Measurements from ENCODE around the gene PLPPR1.
"Not testable (repeated sequence)": the region's sequence is repeated elsewhere in the genome, so short reads cannot be mapped to it uniquely, and the experiment has no call there.

Gene PLPPR1

GRCh38 chr9:101291043-101291442 lies 262.5 kb downstream of the PLPPR1 start:
- DNase-seq (ENCODE audit: low spot score): not testable (repeated sequence)

DNA sequence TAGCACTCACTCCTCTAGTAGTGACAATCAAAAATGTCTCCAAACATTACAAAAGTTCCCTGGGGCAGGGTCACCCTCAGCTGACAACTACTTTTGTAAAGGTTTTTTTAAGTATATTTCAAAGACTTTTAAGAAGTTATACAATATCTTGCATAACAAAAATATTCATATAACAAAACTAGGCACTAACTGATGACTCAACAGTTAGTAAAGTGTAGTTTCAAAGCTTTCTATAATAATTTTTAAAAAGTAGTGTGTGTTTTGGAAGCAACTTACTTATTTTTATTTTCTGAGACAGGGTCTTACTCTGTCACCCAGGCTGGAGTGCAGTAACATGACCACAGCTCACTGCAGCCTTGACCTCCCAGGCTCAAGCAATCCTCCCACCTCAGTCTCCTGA lies 271.4 kb downstream of the PLPPR1 start:
- DNase-seq (ENCODE audit: low spot score): no peak

- no peak for DNase-seq (ENCODE audit: low spot score)
Measured at GRCh38 chr9:101307051-101307450, 278.5 kb downstream of the PLPPR1 start.

DNA sequence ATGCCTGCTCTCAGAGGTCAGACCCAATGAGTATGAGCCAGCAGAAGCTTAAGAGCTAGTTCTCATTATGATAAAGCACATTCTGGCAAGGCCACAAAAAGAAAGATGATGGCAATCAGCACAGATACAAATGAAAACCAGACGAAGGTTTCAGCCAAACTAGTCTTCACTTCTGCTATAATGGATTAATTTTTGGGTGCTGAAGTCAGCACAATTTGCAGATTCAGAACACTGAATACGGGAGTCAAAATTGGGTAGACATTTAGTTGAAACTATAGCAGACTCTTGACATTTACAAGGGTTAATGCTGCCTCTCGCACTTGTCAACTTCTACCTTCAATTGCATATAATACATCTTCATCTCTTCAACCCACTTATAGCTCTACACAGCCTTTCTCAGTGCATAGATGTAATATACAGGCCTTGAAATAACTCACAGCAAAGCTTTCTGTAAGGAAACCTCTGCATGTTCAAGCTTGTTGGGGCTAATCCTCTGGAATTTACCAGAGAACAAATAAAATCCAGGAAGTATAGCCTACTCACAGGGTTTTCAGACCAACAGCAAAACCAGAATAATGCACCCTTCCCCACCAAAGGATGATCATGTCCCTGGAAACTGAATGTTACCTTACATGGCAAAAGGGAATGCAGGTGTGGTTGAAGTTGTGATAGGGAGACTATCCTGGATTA lies 279.1 kb downstream of the PLPPR1 start:
- no peak for DNase-seq (ENCODE audit: low spot score)

DNA sequence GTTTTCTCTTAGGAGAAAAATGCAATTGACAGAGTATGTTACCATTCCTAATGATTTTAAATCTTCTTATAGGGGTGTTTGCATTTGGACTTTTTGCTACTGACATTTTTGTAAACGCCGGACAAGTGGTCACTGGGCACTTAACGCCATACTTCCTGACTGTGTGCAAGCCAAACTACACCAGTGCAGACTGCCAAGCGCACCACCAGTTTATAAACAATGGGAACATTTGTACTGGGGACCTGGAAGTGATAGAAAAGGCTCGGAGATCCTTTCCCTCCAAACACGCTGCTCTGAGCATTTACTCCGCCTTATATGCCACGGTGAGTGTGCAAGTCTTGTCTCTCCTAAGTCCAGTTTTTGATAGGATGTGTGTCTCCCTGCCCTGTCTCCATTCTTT lies 280.6 kb downstream of the PLPPR1 start:
- DNase-seq (ENCODE audit: low spot score): no peak

GRCh38 chr9:101311191-101311590 lies 282.7 kb downstream of the PLPPR1 start:
- DNase-seq (ENCODE audit: low spot score): no peak

GRCh38 chr9:101311758-101312420 lies 283.4 kb downstream of the PLPPR1 start:
- DNase-seq (ENCODE audit: low spot score): peak; percentile 82

GRCh38 chr9:101312661-101313060 lies 284.1 kb downstream of the PLPPR1 start:
- no peak for DNase-seq (ENCODE audit: low spot score)

DNA sequence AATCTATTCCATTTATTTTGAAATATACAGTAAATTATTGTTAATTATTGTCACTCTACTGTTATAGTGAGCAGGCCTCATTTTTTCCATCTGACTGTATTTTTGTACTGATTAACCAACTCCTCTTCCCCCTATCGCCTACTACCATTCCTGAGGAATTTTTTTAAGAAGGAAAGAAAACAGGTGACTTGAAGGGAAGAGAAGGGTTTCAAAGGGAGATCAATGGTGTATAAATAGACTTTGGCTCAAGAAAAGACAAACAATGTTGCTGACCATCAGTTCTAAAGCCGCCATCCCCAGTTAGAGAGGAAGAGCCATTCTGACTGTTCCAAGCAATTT lies 286.6 kb downstream of the PLPPR1 start:
- no peak for DNase-seq (ENCODE audit: low spot score)

GRCh38 chr9:101317735-101318134 lies 289.2 kb downstream of the PLPPR1 start:
- DNase-seq (ENCODE audit: low spot score): no peak

DNA sequence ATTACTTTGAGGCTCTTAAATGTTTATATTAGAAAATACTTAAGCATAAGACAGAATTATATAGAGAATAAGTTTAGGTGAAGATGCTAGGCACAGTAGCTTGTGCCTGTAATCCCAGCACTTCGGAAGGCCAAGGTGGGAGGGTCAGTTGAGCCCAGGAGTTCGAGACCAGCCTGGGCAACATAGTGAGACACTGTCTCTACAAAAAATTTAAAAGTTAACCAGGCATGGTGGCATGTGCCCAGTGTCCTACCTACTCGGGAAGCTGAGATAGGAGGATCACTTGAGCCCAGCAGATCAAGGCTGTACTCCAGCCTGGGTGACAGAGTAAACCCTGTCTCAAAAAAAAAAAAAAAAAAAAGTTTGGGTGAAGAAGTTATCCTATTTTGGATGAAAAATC lies 294.6 kb downstream of the PLPPR1 start:
- no peak for DNase-seq (ENCODE audit: low spot score)

DNA sequence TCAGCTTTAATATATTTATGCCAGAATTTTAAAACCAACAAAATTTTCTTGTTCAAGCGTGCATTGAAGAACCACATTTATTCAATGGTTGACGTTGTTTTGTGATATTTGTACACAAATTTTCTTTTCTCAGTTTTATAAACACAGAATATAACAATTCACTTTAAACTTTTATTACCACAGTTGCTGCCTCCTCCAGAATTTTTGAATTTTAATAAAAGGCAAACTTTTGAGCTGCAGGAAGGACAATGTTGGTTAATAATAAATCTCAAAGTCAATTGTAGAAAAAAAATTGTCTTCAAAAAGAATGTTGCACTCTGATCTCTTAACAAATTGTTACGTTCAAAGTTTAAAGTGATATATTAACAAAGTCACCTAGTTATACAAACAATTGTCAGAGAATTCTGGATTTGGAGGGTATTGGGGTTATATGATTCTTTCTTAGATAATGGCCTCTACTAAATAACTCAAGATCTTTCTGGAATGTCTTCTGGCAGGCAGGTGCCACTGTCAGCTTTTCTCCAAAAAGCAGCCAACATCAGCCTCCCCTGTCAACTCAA lies 295.8 kb downstream of the PLPPR1 start:
- DNase-seq (ENCODE audit: low spot score): no peak

GRCh38 chr9:101325053-101325452 lies 296.5 kb downstream of the PLPPR1 start:
- DNase-seq (ENCODE audit: low spot score): no peak

DNA sequence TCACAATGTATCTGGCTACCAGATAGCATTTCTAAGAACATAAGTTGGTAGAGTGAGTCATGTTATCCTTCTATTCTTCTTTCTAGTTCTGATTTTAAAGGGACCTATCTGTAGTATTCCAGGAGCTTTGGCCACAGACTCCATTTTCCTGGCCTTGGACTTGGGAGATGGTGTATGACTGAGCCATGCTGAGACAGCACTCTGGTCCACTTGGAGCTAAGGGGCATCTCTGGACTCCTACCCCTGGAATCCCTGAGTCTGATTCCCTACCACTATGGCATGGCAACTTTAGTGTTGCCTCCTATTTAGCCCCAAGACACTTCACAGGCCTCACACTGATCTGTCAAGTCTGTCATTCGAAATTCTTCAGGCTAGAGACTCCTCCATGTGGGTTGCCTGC lies 297.5 kb downstream of the PLPPR1 start:
- no peak for DNase-seq (ENCODE audit: low spot score)

DNA sequence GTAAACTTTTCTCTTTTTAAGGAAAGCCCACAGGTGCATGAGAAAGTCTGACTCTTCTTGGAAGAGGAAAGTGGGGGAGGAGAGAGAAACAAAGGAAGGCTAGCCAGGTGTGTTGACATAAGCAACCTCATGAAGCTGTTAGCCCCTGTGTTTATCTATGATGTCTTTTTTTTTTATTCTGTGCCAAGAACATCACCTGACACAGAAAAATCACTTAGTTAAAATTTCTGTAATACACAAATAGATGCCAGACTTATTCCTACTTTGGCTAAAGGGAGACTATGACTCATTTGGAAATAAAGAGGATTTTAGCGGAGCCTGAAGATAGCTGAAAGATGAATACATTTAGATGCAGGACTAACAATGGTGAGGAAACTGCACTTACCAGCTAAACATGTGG lies 298.0 kb downstream of the PLPPR1 start:
- no peak for DNase-seq (ENCODE audit: low spot score)

DNA sequence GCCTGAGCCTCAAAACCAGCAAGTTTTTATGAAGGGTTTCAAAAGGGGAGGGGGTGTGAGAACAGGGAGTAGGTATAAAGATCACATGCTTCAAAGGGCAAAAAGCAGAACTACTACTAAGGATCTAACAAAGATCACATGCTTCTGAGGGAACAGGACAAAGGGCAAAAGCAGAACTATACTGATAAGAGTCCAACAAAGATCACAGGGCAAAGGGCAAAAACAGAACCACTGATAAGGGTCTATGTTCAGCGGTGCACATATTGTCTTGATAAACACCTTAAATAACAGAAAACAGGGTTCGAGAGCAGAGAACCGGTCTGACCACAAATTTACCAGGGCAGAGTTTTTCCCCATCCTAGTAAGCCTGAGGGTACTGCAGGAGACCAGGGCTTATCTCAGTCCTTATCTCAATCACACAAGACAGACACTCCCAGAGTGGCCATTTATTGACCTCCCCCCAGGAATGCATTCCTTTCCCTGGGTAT lies 298.9 kb downstream of the PLPPR1 start:
- not testable (repeated sequence) for DNase-seq (ENCODE audit: low spot score)

DNA sequence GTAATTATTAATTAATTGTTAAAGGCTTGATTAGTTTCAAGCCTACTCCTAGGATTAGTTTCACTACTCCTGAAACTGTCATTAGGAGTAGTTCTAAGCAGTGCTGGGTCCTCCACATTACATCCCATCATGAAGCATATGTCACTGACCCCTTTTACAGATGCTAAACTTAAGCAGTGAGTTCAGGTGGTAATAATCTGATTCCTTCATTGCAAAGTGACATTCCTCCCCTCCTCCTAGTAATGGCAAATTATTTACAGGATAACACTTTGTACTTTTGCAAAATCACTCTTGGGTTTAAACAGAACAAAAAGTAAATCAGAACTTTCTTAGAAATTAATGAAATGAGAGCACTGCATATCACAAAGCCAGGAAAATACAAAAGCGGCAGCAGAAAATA lies 303.8 kb downstream of the PLPPR1 start:
- DNase-seq (ENCODE audit: low spot score): no peak

DNA sequence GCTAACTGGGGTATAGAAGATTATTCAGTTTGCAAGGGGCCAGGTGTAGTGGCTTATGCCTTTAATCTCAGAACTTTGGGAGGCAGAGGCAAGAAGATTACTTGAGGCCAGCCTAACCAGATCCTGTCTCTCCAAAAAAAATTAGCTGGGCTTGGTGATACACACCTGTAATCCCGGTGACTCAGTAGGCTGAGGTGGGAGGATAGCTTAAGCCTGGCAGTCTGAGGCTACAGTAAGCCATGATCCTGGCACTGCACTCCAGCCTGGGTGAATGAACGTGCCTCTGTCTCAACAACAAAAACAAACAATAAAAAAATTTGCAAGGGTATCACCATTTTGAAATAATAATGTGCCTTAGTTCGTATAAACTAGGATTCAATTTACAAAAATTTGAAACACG lies 305.0 kb downstream of the PLPPR1 start:
- no peak for DNase-seq (ENCODE audit: low spot score)

GRCh38 chr9:101333926-101334702 lies 305.6 kb downstream of the PLPPR1 start:
- DNase-seq (ENCODE audit: low spot score): no peak

GRCh38 chr9:101336091-101336490 lies 307.6 kb downstream of the PLPPR1 start:
- DNase-seq (ENCODE audit: low spot score): no peak

GRCh38 chr9:101337237-101337636 lies 308.7 kb downstream of the PLPPR1 start:
- no peak for DNase-seq (ENCODE audit: low spot score)

DNA sequence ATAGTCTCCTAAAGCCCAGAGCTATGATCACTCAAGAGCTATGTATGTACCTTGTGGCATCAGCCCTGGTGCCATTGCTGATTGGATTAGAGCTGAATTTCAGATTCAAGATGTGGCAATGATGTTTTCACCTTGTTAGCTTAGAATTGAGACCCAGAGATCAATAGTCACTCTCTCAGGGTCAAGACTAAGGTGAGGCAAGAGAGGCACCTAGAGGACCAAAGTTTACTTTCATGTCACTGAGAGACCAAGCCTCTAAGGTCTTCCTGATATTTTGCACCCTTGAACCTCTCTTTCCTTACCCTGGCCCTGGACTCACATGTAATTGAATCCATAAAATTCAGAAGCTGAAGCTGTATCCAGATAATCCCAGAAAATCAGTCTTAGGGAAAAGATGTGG lies 313.4 kb downstream of the PLPPR1 start:
- DNase-seq (ENCODE audit: low spot score): no peak

DNA sequence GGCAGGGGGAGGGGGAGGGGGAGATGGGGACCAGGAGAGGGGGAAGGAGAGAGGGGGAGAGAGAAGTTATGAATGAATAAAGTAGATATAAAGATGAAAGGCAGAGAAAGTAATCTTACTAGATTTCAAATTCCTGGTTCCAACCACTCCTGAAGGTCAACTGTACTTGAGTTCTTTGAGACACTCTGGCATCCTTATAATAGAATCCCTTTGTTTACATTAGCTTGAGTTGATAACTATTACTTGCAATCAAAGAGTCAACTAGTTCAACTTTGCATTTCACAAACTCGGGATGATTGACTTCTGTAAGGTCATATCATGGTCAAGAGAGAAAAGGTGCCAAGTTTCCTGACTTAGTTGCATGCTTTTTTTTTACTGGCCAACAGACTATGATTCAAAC lies 314.1 kb downstream of the PLPPR1 start:
- no peak for DNase-seq (ENCODE audit: low spot score)

All from COLO829 (cell line).